Esophagus muscularis mucosa (tissue), 4 donors: ENCODE results near the gene CEP95. TPM values are rescaled to one million over a fixed set of nuclear protein-coding genes. Genes with fewer than 3 reads are reported as not detected.
A peak's percentile ranks its signal among the peaks of the same experiment; 100 is the strongest.

ENCODE experiments used
- DNase-seq: peaks from one replicate; pipeline ENCODE4 v3.0.0-alpha.2; 2017; ENCODE audit errors: extremely low spot score
- H3K27ac ChIP-seq, 4 donors: fragments of 200-600 bp; sonication (generic); replicated peaks in 1 of 4; 1 replicate in 3 of 4; 2 replicates in 1 of 4; pipeline ENCODE4 v1.5.1; 2016 to 2019; ENCODE audit warnings: mild to moderate bottlenecking in 1 of 4
- H3K27me3 ChIP-seq, 4 donors: fragments of 200-600 bp; sonication (generic); one replicate each; pipeline versions ENCODE4 v1.5.1 to v1.6.0; 2016 to 2019
- H3K36me3 ChIP-seq, 4 donors: fragments of 200-600 bp; sonication (generic); one replicate each; pipeline ENCODE4 v1.5.1; 2016 to 2019
- H3K4me1 ChIP-seq, 4 donors: fragments of 200-600 bp; sonication (generic); one replicate each; pipeline ENCODE4 v1.5.1; 2016 to 2019
- H3K4me3 ChIP-seq, 4 donors: fragments of 200-600 bp; sonication (generic); 1 replicate in 2 of 4; 2 replicates in 2 of 4; pipeline ENCODE4 v1.5.1; 2016 to 2019; ENCODE audit warnings: mild to moderate bottlenecking in 4 of 4, moderate library complexity in 1 of 4
- H3K9me3 ChIP-seq, 4 donors: fragments of 200-600 bp; sonication (generic); 1 replicate in 3 of 4; 2 replicates in 1 of 4; pipeline ENCODE4 v1.5.1; 2016 to 2019
- EP300 ChIP-seq: sonication (generic); formaldehyde crosslinking; IDR thresholded peaks from one replicate; pipeline ENCODE4 v1.6.1; 2017; ENCODE audit warnings: antibody characterized with exemption
- POLR2A ChIP-seq: fragments of 450-650 bp; IDR thresholded peaks from one replicate; pipeline ENCODE4 v1.6.1; 2017; ENCODE audit warnings: antibody characterized with exemption, moderate library complexity, mild to moderate bottlenecking, low read depth
- POLR2AphosphoS5 ChIP-seq, 2 donors: sonication (generic); formaldehyde crosslinking; IDR thresholded peaks; one replicate each; pipeline ENCODE4 v1.6.1; 2017; ENCODE audit warnings: antibody characterized with exemption in 2 of 2
- WGBS: methylation state at CpG from one replicate; pipeline ENCODE4 v1.1.5; 2018; 5-methylcytosine and 5-hydroxymethylcytosine counted together
- intact Hi-C: fragments of 100-400 bp; cut with DNase I; formaldehyde crosslinking; loops from one replicate; pipeline ENCODE4 v1.15.1; 2023
- total RNA-seq, 4 donors: library from RNA; depleted of rRNA; stranded (reverse); fragments of >200 nt; gene quantifications; one replicate each; pipeline versions ENCODE4 v1.1.0 to v1.2.1, GENCODE V29; 2016
- TF ChIP-seq, protein P1 (sequence below), 3 experiments: fragments of 200-600 bp in 2 of 3; fragments of 450-650 bp in 1 of 3; sonication (generic) in 2 of 3; IDR thresholded peaks; one replicate each; pipeline ENCODE4 v1.5.1; 2017 to 2019; ENCODE audit warnings: antibody characterized with exemption in 3 of 3, mild to moderate bottlenecking in 2 of 3, moderate library complexity in 1 of 3

Gene CEP95
- total RNA-seq, 4 donors from 2014 or later = 24.6 to 39.5 (median 34.8) TPM

DNA sequence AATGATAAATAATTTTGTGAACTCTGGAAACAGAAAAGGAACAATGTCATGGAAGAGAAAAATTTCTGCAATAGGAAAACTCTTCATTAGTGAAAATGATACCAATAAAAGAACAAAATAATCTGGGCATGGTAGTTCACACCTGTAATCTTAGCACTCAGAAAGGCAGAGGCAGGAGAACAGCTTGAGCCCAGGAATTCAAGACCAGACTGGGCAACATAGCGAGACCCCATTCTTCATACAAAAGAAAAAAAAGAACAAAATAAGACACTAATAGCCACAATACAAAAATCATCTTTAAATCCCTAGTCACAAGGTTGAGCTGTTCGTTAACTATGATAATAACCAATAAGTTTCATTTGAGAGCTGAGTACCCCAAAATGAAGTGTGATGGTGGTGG, 18.5 kb upstream of the CEP95 start:
- 97% methylated on average over 2 of the region's 2 CpGs for WGBS
- H3K27me3 ChIP-seq = no peaks in the 10 kb centered on the region
- intact Hi-C loops = no loop called here
- H3K9me3 ChIP-seq = no peaks in the 10 kb centered on the region
- peaks cover 0 to 7% (median 2%) of the 10 kb centered on the region in 4 donors for H3K4me1 ChIP-seq
- peaks cover 10 to 89% (median 49%) of the 10 kb centered on the region in 4 donors for H3K36me3 ChIP-seq
- H3K4me3 ChIP-seq = no peak overlapping the region
- DNase-seq = no peak
- no peak overlapping the region for H3K27ac ChIP-seq
- no peak for TF ChIP-seq POLR2AphosphoS5 (IDR thresholded peaks at IDR 0.05)
- TF ChIP-seq, protein P1, sequence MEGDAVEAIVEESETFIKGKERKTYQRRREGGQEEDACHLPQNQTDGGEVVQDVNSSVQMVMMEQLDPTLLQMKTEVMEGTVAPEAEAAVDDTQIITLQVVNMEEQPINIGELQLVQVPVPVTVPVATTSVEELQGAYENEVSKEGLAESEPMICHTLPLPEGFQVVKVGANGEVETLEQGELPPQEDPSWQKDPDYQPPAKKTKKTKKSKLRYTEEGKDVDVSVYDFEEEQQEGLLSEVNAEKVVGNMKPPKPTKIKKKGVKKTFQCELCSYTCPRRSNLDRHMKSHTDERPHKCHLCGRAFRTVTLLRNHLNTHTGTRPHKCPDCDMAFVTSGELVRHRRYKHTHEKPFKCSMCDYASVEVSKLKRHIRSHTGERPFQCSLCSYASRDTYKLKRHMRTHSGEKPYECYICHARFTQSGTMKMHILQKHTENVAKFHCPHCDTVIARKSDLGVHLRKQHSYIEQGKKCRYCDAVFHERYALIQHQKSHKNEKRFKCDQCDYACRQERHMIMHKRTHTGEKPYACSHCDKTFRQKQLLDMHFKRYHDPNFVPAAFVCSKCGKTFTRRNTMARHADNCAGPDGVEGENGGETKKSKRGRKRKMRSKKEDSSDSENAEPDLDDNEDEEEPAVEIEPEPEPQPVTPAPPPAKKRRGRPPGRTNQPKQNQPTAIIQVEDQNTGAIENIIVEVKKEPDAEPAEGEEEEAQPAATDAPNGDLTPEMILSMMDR (IDR thresholded peaks at IDR 0.05) = no peak
- TF ChIP-seq POLR2A = no peak
- TF ChIP-seq EP300 = no peak

DNA sequence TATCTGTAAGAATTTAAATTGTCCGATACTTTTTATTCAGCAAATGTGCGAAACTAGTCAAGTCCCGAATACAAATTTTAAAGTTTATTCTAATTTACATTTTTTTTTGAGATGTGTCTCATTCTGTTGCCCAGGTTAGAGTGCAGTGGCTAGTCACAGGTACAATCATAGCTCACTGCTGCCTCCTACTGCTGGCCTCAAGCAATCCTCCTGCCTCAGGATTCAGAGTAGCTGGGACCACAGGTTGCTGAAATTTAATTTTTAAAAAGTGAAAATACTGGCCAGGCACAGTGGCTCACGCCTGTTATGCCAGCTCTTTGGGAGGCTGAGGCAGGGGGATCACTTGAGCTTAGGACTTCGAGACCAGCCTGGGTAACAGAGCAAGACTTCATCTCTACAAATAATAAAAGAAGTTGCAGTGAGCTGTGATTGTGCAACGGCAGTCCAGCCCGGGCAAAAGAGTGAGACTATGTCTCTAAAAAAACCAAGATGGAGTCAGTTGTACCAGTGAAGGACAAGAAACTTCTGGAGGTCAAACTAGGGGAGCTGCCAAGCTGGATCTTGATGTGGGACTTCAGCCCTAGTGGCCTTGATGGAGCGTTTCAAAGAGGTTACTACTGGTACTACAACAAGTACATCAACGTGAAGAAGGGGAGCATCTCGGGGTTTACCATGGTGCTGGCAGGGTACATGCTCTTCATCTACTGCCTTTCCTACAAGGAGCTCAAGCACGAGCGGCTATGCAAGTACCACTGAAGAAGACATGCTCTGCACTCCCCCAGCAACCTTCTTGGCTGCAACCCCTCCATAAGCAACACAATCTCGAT, 15.5 kb upstream of the CEP95 start:
- Histone ChIP-seq H3K27me3 (no peaks in the 10 kb centered on the region), H3K27ac (no peak overlapping the region), H3K4me1 (peaks cover 21 to 33% (median 25%) of the 10 kb centered on the region in 4 donors), H3K36me3 (peaks cover 10 to 61% (median 27%) of the 10 kb centered on the region in 4 donors), H3K4me3 (no peak overlapping the region), H3K9me3 (no peaks in the 10 kb centered on the region)
- intact Hi-C loops = loop anchor here (5.0 kb wide), 1 partner anchor 64 kb away; no protein-coding TSS in a partner anchor
- 89% methylated on average over 13 of the region's 13 CpGs for WGBS
- DNase-seq = no peak
- TF ChIP-seq POLR2A = no peak
- TF ChIP-seq, protein P1 (IDR thresholded peaks at IDR 0.05) = peak; percentile 33 to 56 (median 53)

DNA sequence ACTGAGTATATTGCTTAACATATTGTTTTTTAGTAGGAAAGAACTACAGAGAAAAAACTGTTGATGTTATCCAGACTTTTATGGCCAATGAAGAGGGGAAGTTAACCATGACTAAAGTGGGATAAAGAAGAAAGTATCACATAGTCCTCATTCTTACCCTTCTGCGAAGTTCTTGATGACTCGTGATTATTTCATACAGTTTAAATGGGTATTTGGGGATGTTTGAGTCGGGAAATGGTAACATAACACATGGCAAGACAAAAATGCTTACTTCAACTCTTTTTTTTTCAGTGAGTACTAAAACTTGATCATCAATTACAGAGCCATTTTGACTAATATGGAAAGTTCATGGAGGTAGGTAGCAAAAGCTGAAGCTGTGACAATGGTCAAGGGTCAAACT, 14.8 kb upstream of the CEP95 start:
- WGBS = 66% methylated on average over 3 of the region's 3 CpGs
- no peak for DNase-seq
- Histone ChIP-seq H3K36me3 (peaks cover 10 to 55% (median 26%) of the 10 kb centered on the region in 4 donors), H3K9me3 (no peaks in the 10 kb centered on the region), H3K4me3 (no peak overlapping the region), H3K27ac (no peak overlapping the region), H3K27me3 (no peaks in the 10 kb centered on the region), H3K4me1 (peaks cover 21 to 35% (median 26%) of the 10 kb centered on the region in 4 donors)
- TF ChIP-seq POLR2A = no peak
- no peak for TF ChIP-seq EP300
- TF ChIP-seq POLR2AphosphoS5 (IDR thresholded peaks at IDR 0.05) = no peak
- TF ChIP-seq, protein P1 (IDR thresholded peaks at IDR 0.05) = no peak
- intact Hi-C loops = loop anchor here (5.0 kb wide), 1 partner anchor 65 kb away; no protein-coding TSS in a partner anchor

DNA sequence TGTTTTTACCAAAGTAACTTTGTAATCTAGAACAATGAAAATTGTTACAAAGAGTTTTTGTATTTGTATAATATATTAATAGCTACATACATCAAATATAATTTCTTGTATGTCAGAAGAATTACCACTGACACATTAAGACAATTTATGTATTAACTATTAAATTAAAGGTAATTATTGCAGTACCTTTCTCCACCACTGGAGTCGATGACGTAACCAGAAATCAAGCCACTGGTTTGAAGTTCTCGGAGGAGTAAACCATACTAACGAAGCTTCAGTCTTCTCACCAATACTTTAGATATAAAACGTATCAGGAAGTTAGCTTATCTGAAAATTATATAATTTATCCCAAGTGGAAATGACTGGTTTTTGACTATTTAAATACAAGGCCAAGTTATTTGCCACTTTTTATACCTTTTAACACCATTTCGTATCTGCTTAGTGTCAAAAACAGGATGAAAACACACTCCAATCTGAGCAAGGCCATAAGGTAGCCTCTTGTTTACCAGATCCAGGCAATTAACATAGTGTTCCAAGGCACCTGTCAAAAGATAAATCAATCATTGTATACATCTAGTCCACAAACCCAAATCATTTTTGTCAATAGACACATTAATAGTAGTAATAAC, 14.2 kb upstream of the CEP95 start:
- DNase-seq = no peak
- WGBS = 76% methylated on average over 6 of the region's 6 CpGs
- Histone ChIP-seq H3K27me3 (no peaks in the 10 kb centered on the region), H3K4me3 (no peak overlapping the region), H3K9me3 (no peaks in the 10 kb centered on the region), H3K4me1 (peaks cover 27 to 40% (median 32%) of the 10 kb centered on the region in 4 donors), H3K36me3 (peaks cover 10 to 55% (median 27%) of the 10 kb centered on the region in 4 donors), H3K27ac (no peak overlapping the region)
- TF ChIP-seq EP300 = no peak
- TF ChIP-seq, protein P1 (IDR thresholded peaks at IDR 0.05) = peak; percentile 34 to 64 (median 38)
- no peak for TF ChIP-seq POLR2A
- TF ChIP-seq POLR2AphosphoS5 (IDR thresholded peaks at IDR 0.05) = no peak
- intact Hi-C loops = loop anchor here (5.0 kb wide), 1 partner anchor 65 kb away; no protein-coding TSS in a partner anchor
